GM19025 (cell line): ENCODE results near the gene HS6ST2.

Experiments used
- ATAC-seq: cut with Tn5 transposase; IDR thresholded peaks from one replicate; pipeline ENCODE4 v1.9.1; 2021; ENCODE audit warnings: mild to moderate bottlenecking, low read depth, moderate library complexity; ENCODE audit not compliant: unreplicated experiment

Gene HS6ST2

GRCh38 chrX:132809581-132809980, 148.8 kb downstream of the HS6ST2 start:
- no peak for ATAC-seq

- no peak for ATAC-seq
These were observed 150.9 kb downstream of the HS6ST2 start for GRCh38 chrX:132807411-132808030.

GRCh38 chrX:132802033-132802432, 156.4 kb downstream of the HS6ST2 start:
- no peak for ATAC-seq

- no peak for ATAC-seq
These were observed 163.2 kb downstream of the HS6ST2 start for GRCh38 chrX:132795181-132795580.

- no peak for ATAC-seq
These were observed 166.7 kb downstream of the HS6ST2 start for GRCh38 chrX:132791714-132792113.

GRCh38 chrX:132790329-132790728, 168.1 kb downstream of the HS6ST2 start:
- ATAC-seq: no peak

- ATAC-seq: no peak
These were observed 172.2 kb downstream of the HS6ST2 start for GRCh38 chrX:132786217-132786616.

GRCh38 chrX:132778917-132779316, 179.5 kb downstream of the HS6ST2 start:
- no peak for ATAC-seq

GRCh38 chrX:132776486-132777210, 181.8 kb downstream of the HS6ST2 start:
- ATAC-seq: no peak

- no peak for ATAC-seq
These were observed 183.1 kb downstream of the HS6ST2 start for GRCh38 chrX:132775263-132775823.

- no peak for ATAC-seq
These were observed 184.3 kb downstream of the HS6ST2 start for GRCh38 chrX:132774010-132774714.

GRCh38 chrX:132769609-132770008, 188.8 kb downstream of the HS6ST2 start:
- no peak for ATAC-seq

- ATAC-seq: no peak
These were observed 192.0 kb downstream of the HS6ST2 start for GRCh38 chrX:132766452-132766851.

- no peak for ATAC-seq
These were observed 194.9 kb downstream of the HS6ST2 start for GRCh38 chrX:132763528-132763927.

GRCh38 chrX:132758759-132759158, 199.7 kb downstream of the HS6ST2 start:
- ATAC-seq: no peak

- ATAC-seq: no peak
These were observed 201.3 kb downstream of the HS6ST2 start for GRCh38 chrX:132757066-132757623.

- no peak for ATAC-seq
These were observed 202.0 kb downstream of the HS6ST2 start for GRCh38 chrX:132756439-132756838.

GRCh38 chrX:132751063-132751690, 207.3 kb downstream of the HS6ST2 start:
- ATAC-seq: no peak

GRCh38 chrX:132750331-132751062, 207.9 kb downstream of the HS6ST2 start:
- ATAC-seq: no peak

GRCh38 chrX:132749406-132749805, 209.0 kb downstream of the HS6ST2 start:
- no peak for ATAC-seq
